GM12801 (cell line): Measurements from ENCODE around the gene MAPKAPK3.

Source experiments
- TF ChIP-seq, protein P1 (sequence below): IDR thresholded peaks from one replicate; pipeline ENCODE4 v1.5.1; 2011; ENCODE audit warnings: control low read depth; ENCODE audit not compliant: insufficient read length; ENCODE audit errors: extremely low read depth

The MAPKAPK3 gene

GRCh38 chr3:50582083-50582482, 34.9 kb upstream of the MAPKAPK3 start:
- TF ChIP-seq, protein P1, sequence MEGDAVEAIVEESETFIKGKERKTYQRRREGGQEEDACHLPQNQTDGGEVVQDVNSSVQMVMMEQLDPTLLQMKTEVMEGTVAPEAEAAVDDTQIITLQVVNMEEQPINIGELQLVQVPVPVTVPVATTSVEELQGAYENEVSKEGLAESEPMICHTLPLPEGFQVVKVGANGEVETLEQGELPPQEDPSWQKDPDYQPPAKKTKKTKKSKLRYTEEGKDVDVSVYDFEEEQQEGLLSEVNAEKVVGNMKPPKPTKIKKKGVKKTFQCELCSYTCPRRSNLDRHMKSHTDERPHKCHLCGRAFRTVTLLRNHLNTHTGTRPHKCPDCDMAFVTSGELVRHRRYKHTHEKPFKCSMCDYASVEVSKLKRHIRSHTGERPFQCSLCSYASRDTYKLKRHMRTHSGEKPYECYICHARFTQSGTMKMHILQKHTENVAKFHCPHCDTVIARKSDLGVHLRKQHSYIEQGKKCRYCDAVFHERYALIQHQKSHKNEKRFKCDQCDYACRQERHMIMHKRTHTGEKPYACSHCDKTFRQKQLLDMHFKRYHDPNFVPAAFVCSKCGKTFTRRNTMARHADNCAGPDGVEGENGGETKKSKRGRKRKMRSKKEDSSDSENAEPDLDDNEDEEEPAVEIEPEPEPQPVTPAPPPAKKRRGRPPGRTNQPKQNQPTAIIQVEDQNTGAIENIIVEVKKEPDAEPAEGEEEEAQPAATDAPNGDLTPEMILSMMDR, result no peak

DNA sequence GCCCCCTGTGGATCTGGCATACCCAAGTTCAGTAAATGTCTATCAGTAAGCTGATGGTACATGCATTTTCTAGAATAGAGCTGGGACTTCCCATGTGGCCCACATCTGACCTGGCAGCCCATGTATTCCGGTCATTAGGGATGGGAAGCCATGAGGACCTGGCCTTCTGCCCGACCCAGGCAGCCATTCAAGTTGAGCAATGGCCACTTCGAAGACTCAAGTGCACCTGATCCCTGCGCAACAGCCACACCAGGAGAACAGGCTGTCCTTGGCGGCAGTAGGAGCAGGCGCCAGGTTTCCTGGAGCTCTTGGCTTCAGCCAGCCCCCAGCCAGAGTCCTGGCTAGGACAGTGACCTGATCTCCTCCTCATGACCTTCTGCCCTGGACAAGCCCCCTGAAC, 33.1 kb upstream of the MAPKAPK3 start:
- TF ChIP-seq, protein P1, result no peak

GRCh38 chr3:50584391-50584790, 32.6 kb upstream of the MAPKAPK3 start:
- TF ChIP-seq, protein P1, result no peak

- TF ChIP-seq, protein P1, result no peak
These were observed 30.8 kb upstream of the MAPKAPK3 start for GRCh38 chr3:50585919-50586762.

DNA sequence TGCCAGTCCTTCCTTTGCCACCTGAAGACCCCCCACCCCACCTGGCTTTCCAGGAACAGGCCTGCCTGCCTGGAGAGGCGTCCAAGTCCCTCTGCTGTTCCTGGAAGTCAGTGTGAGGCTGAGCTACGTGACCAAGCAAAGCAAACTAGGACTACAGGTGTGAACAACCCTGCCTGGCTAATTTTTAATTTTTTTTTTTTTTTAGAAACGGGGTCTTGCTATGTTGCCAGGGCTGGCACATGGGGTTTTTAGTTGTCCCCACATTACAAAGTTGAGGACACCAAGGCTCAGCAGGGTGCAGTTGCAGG, 30.2 kb upstream of the MAPKAPK3 start:
- TF ChIP-seq, protein P1, result no peak

- TF ChIP-seq, protein P1, result no peak
These were observed 29.6 kb upstream of the MAPKAPK3 start for GRCh38 chr3:50587373-50587772.

GRCh38 chr3:50587806-50588758, 28.9 kb upstream of the MAPKAPK3 start:
- TF ChIP-seq, protein P1, result no peak
